IMR-90 (cell line): ENCODE data around the gene TPM2. TPM values are rescaled to one million over a fixed set of nuclear protein-coding genes. Genes with fewer than 3 reads are reported as not detected.

Experiments used
- ATAC-seq: fragments of 200-7000 bp; cut with Tn5 transposase; 2 replicates; pipeline ENCODE4 v1.9.1; 2020; ENCODE audit warnings: low read depth, mild to moderate bottlenecking, moderate library complexity
- BruUV-seq: library from RNA; stranded (reverse); fragments of 400-500 nt; replicated peaks from 2 replicates; lab custom pipeline; 2021; lab: Mats Ljungman, UMichigan
- CTCF ChIA-PET: fragments of 300-600 bp; formaldehyde crosslinking; extraction: SDS; loops from one replicate; lab custom pipeline; 2021; ENCODE audit warnings: antibody characterized with exemption; lab: Yijun Ruan, JAX
- POLR2A ChIA-PET: fragments of 300-600 bp; sonication (Branson Sonifier 250); formaldehyde crosslinking; loops from one replicate; lab custom pipeline; 2022; ENCODE audit warnings: antibody characterized with exemption; ENCODE audit not compliant: unreplicated experiment; lab: Charles Lee
- DNase-seq: peaks from one replicate; pipeline ENCODE4 v3.0.0; 2013
- H2AFZ ChIP-seq: replicated peaks from 2 replicates; pipeline ENCODE3; 2013; ENCODE audit warnings: low read length, mild to moderate bottlenecking; ENCODE audit not compliant: poor library complexity
- H2AK5ac ChIP-seq: 2 replicates; pipeline ENCODE4 v1.6.1; 2013; ENCODE audit warnings: low read depth, low read length, inconsistent platforms
- H2AK9ac ChIP-seq: replicated peaks from 2 replicates; pipeline ENCODE3; 2013; ENCODE audit warnings: mild to moderate bottlenecking, low read depth, low read length, moderate library complexity; ENCODE audit not compliant: poor library complexity
- H2BK120ac ChIP-seq: 2 replicates; pipeline ENCODE4 v1.6.1; 2013; ENCODE audit warnings: low read depth, low read length, inconsistent platforms
- H2BK15ac ChIP-seq: 3 replicates; pipeline ENCODE4 v1.6.1; 2013; ENCODE audit warnings: low read depth, low read length, inconsistent platforms
- H2BK20ac ChIP-seq: 2 replicates; pipeline ENCODE4 v1.6.1; 2013; ENCODE audit warnings: low read depth, mild to moderate bottlenecking, inconsistent platforms, low read length, moderate library complexity
- H2BK5ac ChIP-seq: 2 replicates; pipeline ENCODE4 v1.6.1; 2013; ENCODE audit warnings: mild to moderate bottlenecking, low read depth, low read length, inconsistent platforms; ENCODE audit not compliant: poor library complexity, severe bottlenecking
- H3K14ac ChIP-seq: replicated peaks from 2 replicates; pipeline ENCODE4 v1.6.1; 2013; ENCODE audit warnings: low read depth, low read length, inconsistent platforms
- H3K18ac ChIP-seq: 2 replicates; pipeline ENCODE4 v1.6.1; 2013; ENCODE audit warnings: low read depth, low read length, control low read depth
- H3K23ac ChIP-seq: 2 replicates; pipeline ENCODE4 v1.6.1; 2013; ENCODE audit warnings: low read depth, low read length, inconsistent platforms
- H3K27ac ChIP-seq: 2 replicates; pipeline ENCODE4 v1.5.1; 2013; ENCODE audit warnings: mild to moderate bottlenecking, control low read depth, low read length; ENCODE audit not compliant: insufficient read depth
- H3K27me3 ChIP-seq: 2 replicates; pipeline ENCODE4 v1.6.1; 2013; ENCODE audit warnings: low read length; ENCODE audit not compliant: control insufficient read depth, insufficient read depth
- H3K36me3 ChIP-seq: 2 replicates; pipeline ENCODE4 v1.6.1; 2013; ENCODE audit warnings: low read length, mixed read lengths; ENCODE audit not compliant: control insufficient read depth, insufficient read depth
- H3K4ac ChIP-seq: 2 replicates; pipeline ENCODE4 v1.6.1; 2013; ENCODE audit warnings: low read depth, low read length, inconsistent platforms
- H3K4me1 ChIP-seq: 2 replicates; pipeline ENCODE4 v1.6.1; 2013; ENCODE audit warnings: low read length, mixed read lengths; ENCODE audit not compliant: control insufficient read depth, insufficient read depth
- H3K4me2 ChIP-seq: 2 replicates; pipeline ENCODE4 v1.6.1; 2013; ENCODE audit warnings: low read depth, mild to moderate bottlenecking, control low read depth, low read length, moderate library complexity
- H3K4me3 ChIP-seq: 2 replicates; pipeline ENCODE4 v1.5.1; 2013; ENCODE audit warnings: low read depth, mild to moderate bottlenecking, control low read depth, low read length, moderate library complexity; ENCODE audit not compliant: insufficient read depth
- H3K56ac ChIP-seq: 2 replicates; pipeline ENCODE4 v1.6.1; 2013; ENCODE audit warnings: low read length, inconsistent platforms; ENCODE audit not compliant: insufficient read depth; ENCODE audit errors: extremely low read depth
- H3K79me1 ChIP-seq, 2 experiments: 2 replicates each; pipeline ENCODE4 v1.6.1; 2013; ENCODE audit warnings: low read length in 2 of 2, inconsistent platforms in 1 of 2, low read depth in 1 of 2
- H3K9ac ChIP-seq: 2 replicates; pipeline ENCODE4 v1.6.1; 2013; ENCODE audit warnings: low read depth, low read length, control low read depth
- H3K9me1 ChIP-seq: 2 replicates; pipeline ENCODE4 v1.6.1; 2013; ENCODE audit warnings: low read length, inconsistent platforms; ENCODE audit not compliant: insufficient read depth
- H3K9me3 ChIP-seq: 2 replicates; pipeline ENCODE4 v1.6.1; 2013; ENCODE audit warnings: low read length; ENCODE audit not compliant: control insufficient read depth, insufficient read depth
- H4K20me1 ChIP-seq: 2 replicates; pipeline ENCODE4 v1.6.1; 2013; ENCODE audit warnings: low read length, inconsistent platforms; ENCODE audit not compliant: insufficient read depth
- H4K5ac ChIP-seq: 2 replicates; pipeline ENCODE4 v1.6.1; 2013; ENCODE audit warnings: mild to moderate bottlenecking, low read depth, low read length, control low read depth
- H4K8ac ChIP-seq, 2 experiments: 2 replicates each; pipeline ENCODE4 v1.6.1; 2013; ENCODE audit warnings: low read depth in 2 of 2, low read length in 2 of 2, control low read depth in 1 of 2, inconsistent platforms in 1 of 2
- H4K91ac ChIP-seq: 2 replicates; pipeline ENCODE4 v1.6.1; 2013; ENCODE audit warnings: low read depth, low read length, inconsistent platforms; ENCODE audit not compliant: insufficient read depth
- CHD1 ChIP-seq: IDR thresholded peaks from 2 replicates; pipeline ENCODE4 v1.6.1; 2012; ENCODE audit warnings: low read depth, low read length, improper control_type of control experiment
- ELK1 ChIP-seq: fragments of 150-350 bp; IDR thresholded peaks from 2 replicates; pipeline ENCODE4 v1.6.1; 2016; ENCODE audit warnings: low read depth, mild to moderate bottlenecking, low read length, moderate library complexity, borderline replicate concordance
- MAFK ChIP-seq: IDR thresholded peaks from 2 replicates; pipeline ENCODE4 v1.6.1; 2012; ENCODE audit warnings: low read depth, low read length, improper control_type of control experiment
- POLR2A ChIP-seq: IDR thresholded peaks from 2 replicates; pipeline ENCODE4 v1.6.1; 2012; ENCODE audit warnings: mild to moderate bottlenecking, low read depth, low read length
- RAD21 ChIP-seq: IDR thresholded peaks from 2 replicates; pipeline ENCODE4 v1.6.1; 2012; ENCODE audit warnings: low read length, improper control_type of control experiment
- RCOR1 ChIP-seq: IDR thresholded peaks from 2 replicates; pipeline ENCODE4 v1.6.1; 2012; ENCODE audit warnings: mild to moderate bottlenecking, low read length, improper control_type of control experiment; ENCODE audit not compliant: insufficient replicate concordance
- WGBS, 2 experiments: methylation state at CpG; one replicate each; pipeline versions ENCODE4 v1.1.5 to v1.1.7; 2013; ENCODE audit warnings: missing lambda C conversion rate in 2 of 2; ENCODE audit not compliant: insufficient read length in 1 of 2; ENCODE audit errors: extremely low coverage in 2 of 2; 5-methylcytosine and 5-hydroxymethylcytosine counted together
- dilution Hi-C: fragments of 300-500 bp; cut with HindIII; formaldehyde crosslinking; loops from one replicate; pipeline ENCODE4 v1.14.3; 2018; ENCODE audit warnings: low sequenced_read_pairs; ENCODE audit not compliant: unreplicated experiment
- in situ Hi-C: fragments of 300-500 bp; cut with MboI; formaldehyde crosslinking; loops from 3 replicates; pipeline ENCODE4 v1.14.3; 2019; ENCODE audit warnings: low sequenced_read_pairs, inconsistent platforms, mixed read lengths
- intact Hi-C: fragments of 100-400 bp; cut with micrococcal nuclease; formaldehyde crosslinking; loops from 2 replicates; pipeline ENCODE4 v1.10.0; 2022
- polyA plus RNA-seq, 3 experiments: library from polyadenylated mRNA; depleted of rRNA; stranded (reverse); fragments of >200 nt; gene quantifications; 2 replicates each; pipeline ENCODE4 v1.2.3, GENCODE V29; 2012; ENCODE audit warnings: low replicate concordance in 1 of 3
- total RNA-seq: library from RNA; depleted of rRNA; stranded (reverse); fragments of >200 nt; gene quantifications from 2 replicates; pipeline ENCODE4 v1.2.3, GENCODE V29; 2012

TPM2 gene
- total and polyA plus RNA-seq, 2 of the 4 experiments (the other 2 are of a cell fraction), result 960 to 2,500 TPM

- Histone ChIP-seq H2BK20ac (no peak overlapping the region), H3K23ac (no peak overlapping the region), H2AK9ac (no peak overlapping the region), H2BK15ac (no peak overlapping the region), H4K20me1 (peaks cover 31% of the 10 kb centered on the region), H3K9ac (no peak overlapping the region), H3K79me1 (peaks cover 32 to 70% of the 10 kb centered on the region in 2 experiments), H2BK120ac (no peak overlapping the region), H3K9me3 (no peaks in the 10 kb centered on the region), H3K56ac (no peak overlapping the region), H4K8ac (no peak overlapping the region), H2AFZ (no peak overlapping the region), H3K18ac (no peak overlapping the region), H4K5ac (no peak overlapping the region), H3K27me3 (no peaks in the 10 kb centered on the region), H3K36me3 (peaks cover 87% of the 10 kb centered on the region), H3K9me1 (peaks cover 16% of the 10 kb centered on the region), H3K4ac (no peak overlapping the region), H4K91ac (no peak overlapping the region), H3K4me2 (no peak overlapping the region), H3K4me3 (no peak overlapping the region), H2BK5ac (no peak overlapping the region), H2AK5ac (no peak overlapping the region), H3K27ac (no peak overlapping the region), H3K4me1 (peaks cover 5% of the 10 kb centered on the region; the same call in 1 of the 2 replicates), H3K14ac (no peak overlapping the region)
- POLR2A ChIA-PET, result no interaction called here
- CTCF ChIA-PET, result no interaction called here
- intact Hi-C loops, result no loop called here
- ATAC-seq (no peak), DNase-seq (no peak)
- 84% methylated on average over 3 of the region's 11 CpGs; no CpG with 5 or more reads in 1 of the 2 experiments for WGBS, 2 experiments
- in situ Hi-C loops, result no loop called here
- dilution Hi-C loops, result no loop called here
- TF ChIP-seq RCOR1, result no peak
- no peak for TF ChIP-seq POLR2A
- TF ChIP-seq ELK1, result no peak
- no peak for TF ChIP-seq CHD1
- TF ChIP-seq RAD21, result no peak
- TF ChIP-seq MAFK, result no peak
- no TSS peak for BruUV-seq
Observed at GRCh38 chr9:35700031-35700430, 10.3 kb upstream of the TPM2 start.
